Upper lobe of left lung (tissue), 6 donors: Measurements from ENCODE around the gene CELF1. TPM values are rescaled to one million over a fixed set of nuclear protein-coding genes. Genes with fewer than 3 reads are reported as not detected.

Experiments used
- ATAC-seq, 2 donors: fragments of 200-7000 bp; cut with Tn5 transposase; one replicate each; pipeline ENCODE4 v1.9.1; 2022; ENCODE audit warnings: mild to moderate bottlenecking in 2 of 2, moderate library complexity in 2 of 2; ENCODE audit not compliant: low FRiP score in 2 of 2
- DNase-seq, 2 donors: peaks; one replicate each; pipeline ENCODE4 v3.0.0-alpha.2; 2019 to 2020
- H3K27ac ChIP-seq, 4 donors: fragments of 200-600 bp; sonication (generic); one replicate each; pipeline ENCODE4 v1.5.1; 2016 to 2019
- H3K27me3 ChIP-seq, 4 donors: fragments of 200-600 bp; sonication (generic); one replicate each; pipeline ENCODE4 v1.5.1; 2017 to 2019
- H3K36me3 ChIP-seq, 4 donors: fragments of 200-600 bp; sonication (generic); one replicate each; pipeline ENCODE4 v1.5.1; 2016 to 2019
- H3K4me1 ChIP-seq, 4 donors: fragments of 200-600 bp; sonication (generic); one replicate each; pipeline ENCODE4 v1.5.1; 2018 to 2019
- H3K4me3 ChIP-seq, 4 donors: fragments of 200-600 bp; sonication (generic); one replicate each; pipeline ENCODE4 v1.5.1; 2017 to 2019; ENCODE audit warnings: mild to moderate bottlenecking in 2 of 4, moderate library complexity in 1 of 4
- H3K9me3 ChIP-seq, 4 donors: fragments of 200-600 bp; sonication (generic); one replicate each; pipeline ENCODE4 v1.5.1; 2018 to 2019
- CTCF ChIP-seq, 6 experiments: fragments of 450-650 bp in 4 of 6; fragments of 200-600 bp in 2 of 6; sonication (generic) in 2 of 6; IDR thresholded peaks; one replicate each; pipeline ENCODE4 v1.5.1; 2016 to 2019; ENCODE audit warnings: antibody characterized with exemption in 6 of 6
- EP300 ChIP-seq, 4 donors: sonication (generic); formaldehyde crosslinking; IDR thresholded peaks; one replicate each; pipeline ENCODE4 v1.5.1; 2017; ENCODE audit warnings: antibody characterized with exemption in 4 of 4, control low read depth in 2 of 4
- POLR2A ChIP-seq, 4 donors: fragments of 450-650 bp; IDR thresholded peaks; one replicate each; pipeline ENCODE4 v1.5.1; 2016 to 2017; ENCODE audit warnings: antibody characterized with exemption in 4 of 4, mild to moderate bottlenecking in 2 of 4
- POLR2AphosphoS5 ChIP-seq, 2 donors: sonication (generic); formaldehyde crosslinking; IDR thresholded peaks; one replicate each; pipeline ENCODE4 v1.5.1; 2017; ENCODE audit warnings: antibody characterized with exemption in 2 of 2
- WGBS, 2 donors: methylation state at CpG; one replicate each; pipeline ENCODE4 v1.1.5; 2017 to 2018; 5-methylcytosine and 5-hydroxymethylcytosine counted together
- total RNA-seq, 6 donors: library from RNA; depleted of rRNA in 4 of 6; stranded (reverse); fragments of >200 nt in 4 of 6; gene quantifications; one replicate each; pipeline versions ENCODE4 v1.1.0 to v1.2.1, GENCODE V29; 2016 to 2021
- donor health status: DM: no; HTN: no; CAD: no; lungs with moderate emphysema.
- donor health status: DM: no; HTN: yes; CAD: no; lungs with severe emphysema.

CELF1 gene
- total RNA-seq, 6 donors from 2014 or later: 82.7 to 194 (median 113) TPM

- Histone ChIP-seq H3K4me1 (peaks cover 10 to 30% (median 12%) of the 10 kb centered on the region in 4 donors), H3K27me3 (no peaks in the 10 kb centered on the region), H3K9me3 (no peaks in the 10 kb centered on the region), H3K27ac (peak within 1 kb of the TSS; percentile 85 to 94 (median 93)), H3K36me3 (peaks cover 20 to 35% (median 28%) of the 10 kb centered on the region in 4 donors), H3K4me3 (peak within 1 kb of the TSS; percentile 56 to 94 (median 82))
- DNase-seq: peak; percentile 98 to 100
- TF ChIP-seq CTCF (IDR thresholded peaks at IDR 0.05) (no peak), POLR2AphosphoS5 (IDR thresholded peaks at IDR 0.05) (peak; percentile 37 to 74), EP300 (IDR thresholded peaks at IDR 0.05) (no peak), POLR2A (IDR thresholded peaks at IDR 0.05) (peak in 3 of 4 donors; percentile 43 to 73 (median 52))
- WGBS, 2 donors: 1% methylated on average over 44 to 60 of the region's 62 CpGs
- ATAC-seq: peak; percentile 99
These were observed 126.6 kb downstream of the CELF1 start, which contains the start of gene PSMC3 for GRCh38 chr11:47426062-47426956. Gene PSMC3 (minus strand): TSS chr11:47426439. CDS start chr11:47426279, 160 bp downstream.

DNA sequence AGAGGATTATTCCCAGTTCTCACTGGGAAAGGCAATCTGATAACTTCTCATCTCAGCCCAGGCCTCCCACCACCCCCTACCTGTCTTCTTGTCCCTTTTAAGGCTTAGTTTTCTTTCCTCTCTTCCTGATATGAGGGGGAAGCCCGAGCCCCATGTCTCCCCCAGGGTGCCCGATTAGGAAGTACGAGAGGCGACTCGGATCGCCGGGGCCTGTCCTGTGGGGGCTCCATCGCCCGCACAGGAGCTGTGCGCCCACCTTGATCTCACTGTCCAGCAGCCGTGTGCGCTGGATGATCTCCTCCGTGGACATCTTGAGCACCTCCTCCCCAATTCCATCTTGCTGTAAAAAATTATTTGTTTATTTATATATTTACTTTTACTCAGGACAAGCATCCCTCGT is 127.3 kb downstream of the CELF1 start:
- no peak for ATAC-seq
- no peaks in the 10 kb centered on the region for H3K27me3 ChIP-seq
- no peak for TF ChIP-seq CTCF (IDR thresholded peaks at IDR 0.05)
- no peak for TF ChIP-seq EP300 (IDR thresholded peaks at IDR 0.05)
- no peak for TF ChIP-seq POLR2AphosphoS5 (IDR thresholded peaks at IDR 0.05)
- no peak for TF ChIP-seq POLR2A (IDR thresholded peaks at IDR 0.05)
- H3K4me1 ChIP-seq: peaks cover 10 to 30% (median 12%) of the 10 kb centered on the region in 4 donors
- no peaks in the 10 kb centered on the region for H3K9me3 ChIP-seq
- peak overlapping the region; percentile 85 to 94 (median 93) for H3K27ac ChIP-seq
- WGBS, 2 donors: 0 to 1% methylated on average over 14 of the region's 14 CpGs
- peak overlapping the region; percentile 56 to 94 (median 82) for H3K4me3 ChIP-seq
- DNase-seq: no peak
- H3K36me3 ChIP-seq: peaks cover 22 to 42% (median 32%) of the 10 kb centered on the region in 4 donors

DNA sequence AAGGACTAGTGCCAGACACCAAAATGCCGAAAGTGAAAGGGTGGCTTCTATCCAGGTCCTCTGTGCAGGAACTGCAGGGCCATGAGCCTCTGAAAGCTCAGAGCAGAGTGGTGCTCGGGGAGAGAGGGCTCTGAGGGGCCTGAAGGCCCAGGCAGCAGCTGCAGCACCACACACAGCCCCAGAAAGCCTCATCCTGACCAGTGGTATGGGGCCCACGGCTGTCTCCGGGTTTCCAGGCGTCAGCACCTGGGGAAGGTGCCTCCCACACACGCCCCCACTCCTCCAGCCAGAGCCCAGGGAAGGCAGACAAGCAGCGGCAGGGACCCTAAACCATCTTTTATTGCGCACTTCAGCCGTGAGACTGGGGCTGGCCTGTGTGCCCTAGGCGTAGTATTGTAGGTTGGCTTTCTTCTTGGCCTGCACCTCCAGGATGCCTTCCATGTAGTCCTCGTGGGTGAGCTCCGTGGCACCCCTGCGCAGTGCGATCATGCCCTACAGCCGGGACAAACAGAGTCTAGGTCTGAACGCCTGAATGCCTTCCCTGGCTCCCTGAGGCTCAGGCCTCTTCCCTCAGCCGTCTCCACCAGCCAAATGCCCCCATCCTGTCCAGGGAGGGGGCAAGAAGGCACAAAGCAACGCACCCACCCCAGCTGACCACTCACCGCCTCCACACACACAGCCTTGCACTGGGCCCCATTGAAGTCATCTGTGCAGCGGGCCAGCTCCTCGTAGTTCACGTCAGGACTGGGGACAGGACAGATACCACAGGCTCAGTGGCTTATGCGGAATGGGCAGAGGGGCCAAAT is 134.3 kb downstream of the CELF1 start:
- DNase-seq (peak in 1 of 2 donors; percentile 47), ATAC-seq (no peak)
- H3K9me3 ChIP-seq: no peaks in the 10 kb centered on the region
- 88 to 93% methylated on average over 8 to 19 of the region's 23 CpGs for WGBS, 2 donors
- TF ChIP-seq POLR2AphosphoS5 (IDR thresholded peaks at IDR 0.05) (no peak), CTCF (IDR thresholded peaks at IDR 0.05) (no peak), EP300 (IDR thresholded peaks at IDR 0.05) (no peak), POLR2A (IDR thresholded peaks at IDR 0.05) (no peak)
- peaks cover 20 to 50% (median 26%) of the 10 kb centered on the region in 4 donors for H3K4me1 ChIP-seq
- no peaks in the 10 kb centered on the region for H3K27me3 ChIP-seq
- peak overlapping the region in 1 of 4 donors; percentile 79 for H3K27ac ChIP-seq
- no peak overlapping the region for H3K4me3 ChIP-seq
- H3K36me3 ChIP-seq: peaks cover 30 to 94% (median 75%) of the 10 kb centered on the region in 4 donors

DNA sequence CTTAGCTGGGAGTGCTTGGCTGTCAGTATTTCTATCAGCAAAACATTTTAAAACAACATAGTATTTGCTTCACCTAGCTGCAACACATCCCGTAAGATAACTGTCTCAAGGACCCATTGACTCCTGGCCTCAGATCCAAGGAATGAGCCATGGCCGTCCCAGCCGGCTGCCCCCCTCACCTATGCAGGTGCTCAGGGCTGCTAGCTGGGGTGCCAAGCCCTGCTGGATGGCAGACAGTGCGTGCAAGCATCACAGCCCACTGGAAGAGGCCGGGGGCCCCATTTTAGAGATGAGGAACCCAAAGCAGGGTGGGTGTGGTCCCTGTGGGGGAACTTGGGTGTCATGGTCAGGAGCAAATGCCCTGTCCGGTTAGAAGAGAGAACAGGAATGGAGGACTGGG is 135.2 kb downstream of the CELF1 start:
- Histone ChIP-seq H3K4me3 (no peak overlapping the region), H3K9me3 (no peaks in the 10 kb centered on the region), H3K27ac (peak overlapping the region in 3 of 4 donors; percentile 49 to 89 (median 79)), H3K36me3 (peaks cover 26 to 94% (median 73%) of the 10 kb centered on the region in 4 donors), H3K27me3 (no peaks in the 10 kb centered on the region), H3K4me1 (peaks cover 22 to 54% (median 26%) of the 10 kb centered on the region in 4 donors)
- TF ChIP-seq CTCF (IDR thresholded peaks at IDR 0.05) (no peak), POLR2A (IDR thresholded peaks at IDR 0.05) (no peak), POLR2AphosphoS5 (IDR thresholded peaks at IDR 0.05) (no peak), EP300 (IDR thresholded peaks at IDR 0.05) (no peak)
- WGBS, 2 donors: 87 to 92% methylated on average over 6 of the region's 6 CpGs
- ATAC-seq (no peak), DNase-seq (no peak)
